Transverse colon (tissue), 4 donors: Measurements from ENCODE around the gene LRP2. TPM values are rescaled to one million over a fixed set of nuclear protein-coding genes. Genes with fewer than 3 reads are reported as not detected.
"Not testable (repeated sequence)": the region's sequence is repeated elsewhere in the genome, so short reads cannot be mapped to it uniquely, and the experiment has no call there.

Source experiments
- DNase-seq: peaks from one replicate; pipeline ENCODE4 v3.0.0-alpha.2; 2019
- H3K27ac ChIP-seq, 4 donors: fragments of 200-600 bp; sonication (generic); 2 replicates each; pipeline ENCODE4 v1.5.1; 2016 to 2018; ENCODE audit warnings: inconsistent platforms in 4 of 4
- H3K27me3 ChIP-seq: fragments of 200-600 bp; sonication (generic); 2 replicates; pipeline ENCODE4 v1.5.1; 2017; ENCODE audit warnings: inconsistent platforms
- H3K36me3 ChIP-seq, 4 donors: fragments of 200-600 bp; sonication (generic); 2 replicates each; pipeline ENCODE4 v1.5.1; 2017 to 2019; ENCODE audit warnings: inconsistent platforms in 4 of 4
- H3K4me1 ChIP-seq, 4 donors: fragments of 200-600 bp; sonication (generic); 2 replicates each; pipeline ENCODE4 v1.5.1; 2017 to 2020; ENCODE audit warnings: inconsistent platforms in 4 of 4
- H3K4me3 ChIP-seq, 4 donors: fragments of 200-600 bp; sonication (generic); 1 replicate in 1 of 4; 2 replicates in 3 of 4; pipeline versions ENCODE4 v1.5.1 to v1.6.1; 2017 to 2019; ENCODE audit warnings: inconsistent platforms in 4 of 4
- H3K9me3 ChIP-seq, 2 donors: fragments of 200-600 bp; sonication (generic); 2 replicates each; pipeline ENCODE4 v1.5.1; 2017 to 2019; ENCODE audit warnings: inconsistent platforms in 2 of 2
- CTCF ChIP-seq, 5 experiments: fragments of 200-600 bp in 3 of 5; fragments of 450-650 bp in 2 of 5; sonication (generic) in 3 of 5; IDR thresholded peaks; 1 replicate in 2 of 5; 2 replicates in 3 of 5; pipeline ENCODE4 v1.5.1; 2016 to 2017; ENCODE audit warnings: antibody characterized with exemption in 5 of 5, inconsistent platforms in 3 of 5, mild to moderate bottlenecking in 2 of 5, moderate library complexity in 1 of 5
- EP300 ChIP-seq: sonication (generic); formaldehyde crosslinking; IDR thresholded peaks from one replicate; pipeline ENCODE4 v1.6.1; 2017; ENCODE audit warnings: antibody characterized with exemption, low read depth
- POLR2A ChIP-seq: fragments of 450-650 bp; IDR thresholded peaks from one replicate; pipeline ENCODE4 v1.6.1; 2016; ENCODE audit warnings: antibody characterized with exemption, mild to moderate bottlenecking, moderate library complexity
- POLR2AphosphoS5 ChIP-seq, 3 donors: sonication (generic); formaldehyde crosslinking; IDR thresholded peaks; one replicate each; pipeline ENCODE4 v1.6.1; 2016; ENCODE audit warnings: antibody characterized with exemption in 3 of 3
- WGBS, 2 donors: methylation state at CpG; one replicate each; pipeline ENCODE4 v1.1.5; 2018; ENCODE audit warnings: low coverage in 1 of 2; 5-methylcytosine and 5-hydroxymethylcytosine counted together
- in situ Hi-C, 4 donors: fragments of 200-750 bp; cut with MboI; loops; one replicate each; pipeline versions ENCODE4 v1.15.0 to v1.15.1; 2017; ENCODE audit warnings: low sequenced_read_pairs in 3 of 4, low pct_ligation_motif_present in 1 of 4, low pct_unique_long_range_greater_than_20kb in 1 of 4
- intact Hi-C: fragments of 100-400 bp; cut with DNase I; formaldehyde crosslinking; loops from one replicate; pipeline ENCODE4 v1.15.1; 2023; ENCODE audit warnings: low total_unique reads
- total RNA-seq, 4 donors: library from RNA; depleted of rRNA; stranded (reverse); fragments of >200 nt; gene quantifications; one replicate each; pipeline ENCODE4 v1.1.0, GENCODE V29; 2016

Gene LRP2
- total RNA-seq = not detected

- no peaks in the 10 kb centered on the region for H3K36me3 ChIP-seq
- no peak within 1 kb of the TSS for H3K27ac ChIP-seq
- DNase-seq = peak; percentile 13
- peak in 1 of 5 experiments; percentile 23 for TF ChIP-seq CTCF (IDR thresholded peaks at IDR 0.05)
- no peak for TF ChIP-seq EP300
- TF ChIP-seq POLR2A = no peak
- TF ChIP-seq POLR2AphosphoS5 (IDR thresholded peaks at IDR 0.05) = no peak
- H3K9me3 ChIP-seq = no peaks in the 10 kb centered on the region
- H3K4me1 ChIP-seq = peaks cover 24 to 43% (median 39%) of the 10 kb centered on the region in 4 donors
- H3K27me3 ChIP-seq = peaks cover 65% of the 10 kb centered on the region
- H3K4me3 ChIP-seq = peak within 1 kb of the TSS; percentile 16 to 59 (median 37)
- in situ Hi-C loops = no loop called here
- WGBS, 2 donors = 1% methylated on average over 49 of the region's 75 CpGs; no CpG with 5 or more reads in 1 of the 2 donors
- intact Hi-C loops = no loop called here
Observed at GRCh38 chr2:169362118-169362893, at the start of gene LRP2. LRP2 (minus strand) TSS chr2:169362534; CDS start chr2:169362399, 135 bp downstream.

DNA sequence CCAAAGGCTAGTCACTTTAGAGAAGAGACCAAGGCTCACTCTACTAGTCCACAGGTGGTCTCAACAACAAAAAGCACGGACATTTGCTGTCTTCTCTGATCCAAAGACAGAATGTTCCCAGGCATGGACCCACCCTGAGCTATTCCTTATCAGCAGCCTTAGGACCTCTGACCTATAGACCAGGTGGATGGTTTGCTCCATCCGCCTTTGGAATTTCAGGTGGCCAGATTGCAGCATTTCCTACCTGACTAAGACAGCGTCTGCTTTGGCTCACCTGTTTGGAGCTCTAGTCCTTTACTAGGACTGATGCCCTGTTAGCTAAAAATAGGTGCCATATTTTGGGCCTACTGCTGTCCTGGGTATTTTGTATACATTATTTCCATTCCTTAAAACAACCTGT is 44.6 kb upstream of the LRP2 start:
- WGBS, 2 donors = 83 to 84% methylated on average over 1 to 3 of the region's 3 CpGs

GRCh38 chr2:169399491-169399890 is 37.2 kb upstream of the LRP2 start:
- H3K27ac ChIP-seq, in situ Hi-C loops, H3K9me3 ChIP-seq, H3K27me3 ChIP-seq, intact Hi-C loops, DNase-seq, H3K36me3 ChIP-seq, H3K4me1 ChIP-seq, H3K4me3 ChIP-seq: not testable (repeated sequence)
- 72% methylated on average over 13 of the region's 13 CpGs; no CpG with 5 or more reads in 1 of the 2 donors for WGBS, 2 donors

More for the DNA sequence above, 44.6 kb upstream of the LRP2 start:
- DNase-seq = no peak
- H3K27me3 ChIP-seq = no peaks in the 10 kb centered on the region
- no peak overlapping the region for H3K4me3 ChIP-seq
- intact Hi-C loops (no loop called here), in situ Hi-C loops (no loop called here)
- no peak for TF ChIP-seq EP300
- TF ChIP-seq POLR2AphosphoS5 (IDR thresholded peaks at IDR 0.05) = no peak
- TF ChIP-seq CTCF (IDR thresholded peaks at IDR 0.05) = no peak
- no peak for TF ChIP-seq POLR2A
- no peaks in the 10 kb centered on the region for H3K4me1 ChIP-seq
- no peaks in the 10 kb centered on the region for H3K9me3 ChIP-seq
- no peaks in the 10 kb centered on the region for H3K36me3 ChIP-seq
- H3K27ac ChIP-seq = no peak overlapping the region

DNA sequence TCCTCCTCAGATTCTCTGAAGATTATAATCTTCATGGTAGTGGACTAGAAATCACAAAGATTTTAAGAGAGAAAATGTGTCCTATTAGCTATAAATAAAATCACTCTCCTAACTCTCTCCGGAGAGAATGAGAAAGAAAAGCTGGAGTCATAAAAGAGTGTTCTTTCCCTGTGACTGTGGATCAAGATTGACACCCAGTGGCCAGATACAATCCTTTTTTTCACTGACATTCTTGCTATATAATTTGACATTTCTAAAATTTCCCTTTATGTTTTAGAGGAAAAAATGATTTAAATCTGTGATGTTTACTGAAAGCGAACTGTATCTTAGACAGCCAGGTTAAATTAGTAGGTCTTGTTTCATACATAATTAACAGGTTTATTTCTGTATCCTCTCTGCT is 35.4 kb upstream of the LRP2 start:
- H3K9me3 ChIP-seq = no peaks in the 10 kb centered on the region
- intact Hi-C loops = no loop called here
- no peak for DNase-seq
- H3K36me3 ChIP-seq = no peaks in the 10 kb centered on the region
- no peaks in the 10 kb centered on the region for H3K4me1 ChIP-seq
- TF ChIP-seq CTCF (IDR thresholded peaks at IDR 0.05) = no peak
- TF ChIP-seq POLR2A = no peak
- no peak for TF ChIP-seq EP300
- TF ChIP-seq POLR2AphosphoS5 (IDR thresholded peaks at IDR 0.05) = no peak
- in situ Hi-C loops = no loop called here
- WGBS, 2 donors = 48 to 60% methylated on average over 2 of the region's 2 CpGs
- H3K4me3 ChIP-seq = no peak overlapping the region
- H3K27ac ChIP-seq = no peak overlapping the region
- no peaks in the 10 kb centered on the region for H3K27me3 ChIP-seq
